K562 (cell line): Measurements from ENCODE around the gene ACSS2. TPM values are rescaled to one million over a fixed set of nuclear protein-coding genes. Genes with fewer than 3 reads are reported as not detected.

ENCODE experiments used
- ATAC-seq: fragments of 200-7000 bp; cut with Tn5 transposase; 3 replicates; pipeline ENCODE4 v1.9.1; 2020; ENCODE audit warnings: moderate library complexity
- BruUV-seq: library from RNA; stranded (reverse); fragments of 400-500 nt; replicated peaks from 2 replicates; lab custom pipeline; 2021; lab: Mats Ljungman, UMichigan
- CTCF ChIA-PET: fragments of 300-600 bp; formaldehyde crosslinking; extraction: SDS; loops from one replicate; lab custom pipeline; 2021; ENCODE audit warnings: low intra/inter-chr PET ratio; lab: Yijun Ruan, JAX
- POLR2A ChIA-PET: fragments of 300-600, 350-650 bp; sonication (Branson Sonifier 250); formaldehyde crosslinking; extraction: SDS; loops from one replicate; lab custom pipeline; 2021; ENCODE audit warnings: antibody characterized with exemption, inconsistent platforms; lab: Yijun Ruan, JAX
- DNase-seq, 4 experiments: peaks; one replicate each; pipeline versions ENCODE4 v3.0.0 to v3.0.0-alpha.2; 2011 to 2018; ENCODE audit warnings: low spot score in 3 of 4, mixed read lengths in 3 of 4; ENCODE audit errors: extremely low read depth in 1 of 4
- FAIRE-seq: peaks from 2 replicates; lab custom pipeline; 2011; peaks lifted over from hg19 to GRCh38; lab: Jason Lieb, UNC
- H2AFZ ChIP-seq: 2 replicates; pipeline ENCODE4 v1.6.0; 2011; ENCODE audit warnings: low read depth, low read length, control low read depth, inconsistent platforms
- H3K27ac ChIP-seq: fragments of 200-600 bp; 3 replicates; pipeline ENCODE4 v1.8.0; 2011; ENCODE audit warnings: low read depth, mild to moderate bottlenecking, control low read depth, inconsistent platforms, low read length, moderate library complexity, mixed read lengths; ENCODE audit errors: extremely low read depth
- H3K27me3 ChIP-seq, 2 experiments: fragments of 300-600 bp in 1 of 2; 2 replicates in 1 of 2; 3 replicates in 1 of 2; pipeline versions ENCODE4 v1.6.0 to v1.8.0; 2011; ENCODE audit warnings: inconsistent platforms in 2 of 2, low read length in 2 of 2, mild to moderate bottlenecking in 1 of 2, mixed read lengths in 1 of 2, moderate library complexity in 1 of 2; ENCODE audit not compliant: control insufficient read depth in 2 of 2, insufficient read depth in 2 of 2
- H3K36me3 ChIP-seq: fragments of 300-600 bp; 3 replicates; pipeline ENCODE4 v1.8.0; 2011; ENCODE audit warnings: mild to moderate bottlenecking, low read length, inconsistent platforms; ENCODE audit not compliant: control insufficient read depth, insufficient read depth
- H3K4me1 ChIP-seq, 2 experiments: fragments of 200-600 bp in 1 of 2; replicated peaks in 1 of 2; 2 replicates in 1 of 2; 3 replicates in 1 of 2; pipeline versions ENCODE4 v1.5.1 to v1.8.0; 2011; ENCODE audit warnings: inconsistent platforms in 2 of 2, low read length in 2 of 2, mild to moderate bottlenecking in 1 of 2, mixed read lengths in 1 of 2, moderate library complexity in 1 of 2; ENCODE audit not compliant: control insufficient read depth in 2 of 2, insufficient read depth in 2 of 2
- H3K4me2 ChIP-seq: 2 replicates; pipeline ENCODE4 v1.6.1; 2011; ENCODE audit warnings: low read length, control low read depth, inconsistent platforms, mixed read lengths; ENCODE audit not compliant: insufficient read depth
- H3K4me3 ChIP-seq: fragments of 200-600 bp; sonication (generic), shearing (Covaris generic); 2 replicates; pipeline ENCODE4 v1.5.1; 2016; ENCODE audit warnings: control low read depth, inconsistent platforms
- H3K79me2 ChIP-seq: fragments of 200-600 bp; 3 replicates; pipeline ENCODE4 v1.8.0; 2011; ENCODE audit warnings: low read length, inconsistent platforms; ENCODE audit not compliant: control insufficient read depth, insufficient read depth
- H3K9ac ChIP-seq, 2 experiments: 2 replicates each; pipeline versions ENCODE4 v1.6.0 to v1.6.1; 2011; ENCODE audit warnings: low read depth in 2 of 2, low read length in 2 of 2, control low read depth in 1 of 2, inconsistent platforms in 1 of 2, mild to moderate bottlenecking in 1 of 2, mixed read lengths in 1 of 2; ENCODE audit not compliant: insufficient read depth in 1 of 2
- H3K9me1 ChIP-seq: one replicate; pipeline ENCODE4 v1.6.0; 2011; ENCODE audit warnings: inconsistent platforms, mild to moderate bottlenecking, low read length, moderate library complexity; ENCODE audit not compliant: control insufficient read depth, insufficient read depth
- H3K9me3 ChIP-seq: replicated peaks from 2 replicates; pipeline ENCODE4 v1.5.1; 2011; ENCODE audit warnings: low read depth, low read length, inconsistent platforms; ENCODE audit not compliant: control insufficient read depth, insufficient read depth
- H4K20me1 ChIP-seq: replicated peaks from 2 replicates; pipeline ENCODE4 v1.6.1; 2011; ENCODE audit warnings: low read length, inconsistent platforms, mixed read lengths; ENCODE audit not compliant: control insufficient read depth, insufficient read depth
- MTA2 ChIP-seq: fragments of 450-650 bp; IDR thresholded peaks from 2 replicates; pipeline ENCODE4 v1.6.1; 2016; ENCODE audit warnings: low read depth
- PHTF2 ChIP-seq: fragments of 250-450 bp; sonication (Bioruptor Pico); IDR thresholded peaks from 2 replicates; pipeline ENCODE4 v1.5.0; 2021; ENCODE audit warnings: mild to moderate bottlenecking
- PPARD ChIP-seq: fragments of 250-450 bp; sonication (Bioruptor Pico); IDR thresholded peaks from 2 replicates; pipeline ENCODE4 v1.8.0; 2022; ENCODE audit warnings: inconsistent platforms, mild to moderate bottlenecking, moderate library complexity
- SMARCE1 ChIP-seq: fragments of 450-650 bp; IDR thresholded peaks from 2 replicates; pipeline ENCODE4 v1.7.1; 2016; ENCODE audit warnings: mild to moderate bottlenecking
- SMC3 ChIP-seq: conservative IDR thresholded peaks from 2 replicates; pipeline ENCODE4 v1.6.1; 2011; ENCODE audit warnings: low read depth, low read length, improper control_type of control experiment; ENCODE audit not compliant: insufficient read depth
- ZNF583 ChIP-seq: fragments of 250-450 bp; sonication (Bioruptor Pico); IDR thresholded peaks from 2 replicates; pipeline ENCODE4 v1.4.0; 2020
- ZNF764 ChIP-seq: fragments of 250-450 bp; sonication (Bioruptor Pico); IDR thresholded peaks from 2 replicates; pipeline ENCODE4 v1.4.0; 2020; ENCODE audit warnings: low read depth, mild to moderate bottlenecking, moderate library complexity
- WGBS: fragments of 100-300 bp; shearing (Covaris generic); methylation state at CpG from one replicate; pipeline ENCODE4 v1.1.6; 2016; ENCODE audit warnings: low coverage, mixed read lengths; ENCODE audit not compliant: insufficient coverage; ENCODE audit errors: missing lambda C conversion rate; 5-methylcytosine and 5-hydroxymethylcytosine counted together
- in situ Hi-C: fragments of 300-500 bp; cut with MboI; formaldehyde crosslinking; loops from 4 replicates; pipeline ENCODE4 v1.15.0; 2018; ENCODE audit warnings: inconsistent platforms, mixed read lengths
- intact Hi-C: fragments of 100-400 bp; cut with micrococcal nuclease; formaldehyde crosslinking; loops from 2 replicates; pipeline ENCODE4 v1.14.2; 2022
- polyA plus RNA-seq, 8 experiments: library from polyadenylated mRNA; depleted of rRNA in 4 of 8; stranded (reverse) in 5 of 8; unstranded in 3 of 8; fragments of >200 nt; fragmentation: Nextera tagmentation in 2 of 8; fragmentation: Illumina TruSeq in 1 of 8; extraction: Ambion mirVana in 2 of 8; extraction: Trizol in 1 of 8; gene quantifications; 2 replicates each; pipeline versions ENCODE4 v1.2.1 to v1.2.3, GENCODE V29; 2011 to 2014; ENCODE audit warnings: inconsistent platforms in 1 of 8, missing spikeins in 1 of 8
- total RNA-seq, 7 experiments: library from RNA; depleted of rRNA in 6 of 7; stranded (reverse); fragments of >200 nt in 6 of 7; fragmentation: Illumina TruSeq in 2 of 7; extraction: Trizol in 2 of 7; gene quantifications; 2 replicates each; pipeline versions ENCODE4 v1.2.1 to v1.2.3, GENCODE V29; 2011 to 2021; ENCODE audit warnings: low replicate concordance in 1 of 7
- TF ChIP-seq, protein P1 (sequence below), 2 experiments: IDR thresholded peaks; 2 replicates each; pipeline ENCODE4 v1.6.1; 2011; ENCODE audit warnings: borderline replicate concordance in 1 of 2, control low read depth in 1 of 2, low read depth in 1 of 2, low read length in 1 of 2, mild to moderate bottlenecking in 1 of 2, mixed read lengths in 1 of 2, moderate library complexity in 1 of 2; ENCODE audit not compliant: insufficient read depth in 1 of 2, insufficient read length in 1 of 2, poor library complexity in 1 of 2, severe bottlenecking in 1 of 2; ENCODE audit errors: extremely low read depth in 1 of 2
- TF ChIP-seq, protein P2 (sequence below): fragments of 150-350 bp; IDR thresholded peaks from 2 replicates; pipeline ENCODE4 v1.6.1; 2014; ENCODE audit warnings: low read depth, mild to moderate bottlenecking, low read length, borderline replicate concordance
- TF ChIP-seq, protein P3 (sequence below): fragments of 450-650 bp; formaldehyde crosslinking; IDR thresholded peaks from 2 replicates; pipeline ENCODE4 v1.4.0; 2022; ENCODE audit warnings: missing genetic modification characterization
- TF ChIP-seq, protein P4 (sequence below): fragments of 450-650 bp; IDR thresholded peaks from 2 replicates; pipeline ENCODE4 v1.6.1; 2016; ENCODE audit warnings: missing biosample characterization, missing genetic modification characterization

ACSS2 gene
- total and polyA plus RNA-seq, 9 of the 15 experiments (the other 6 are each of a cell fraction or from before 2014, with no cell fraction given): 21.9 to 246 (median 66.2) TPM

DNA sequence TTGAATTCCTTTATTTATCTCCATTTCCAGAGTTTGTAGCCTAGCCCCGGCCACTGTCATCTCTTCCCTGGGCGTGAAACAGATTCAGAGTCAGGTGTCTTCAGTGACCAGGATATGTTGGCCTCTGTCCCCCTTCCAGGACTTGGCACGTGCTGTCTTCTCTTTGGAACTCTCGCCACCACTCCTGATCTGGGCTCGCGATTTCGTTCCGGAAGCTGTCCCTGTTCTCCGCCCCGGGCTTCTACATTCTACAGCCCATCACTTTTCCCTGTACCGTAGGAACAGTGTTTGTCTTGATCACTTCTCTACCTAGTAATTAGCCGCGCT lies 78.5 kb downstream of the ACSS2 start (continued):
- TF ChIP-seq SMC3 (no peak), ZNF583 (CRISPR knock-in tag) (no peak), PHTF2 (CRISPR knock-in tag) (no peak)
- TF ChIP-seq, protein P1, sequence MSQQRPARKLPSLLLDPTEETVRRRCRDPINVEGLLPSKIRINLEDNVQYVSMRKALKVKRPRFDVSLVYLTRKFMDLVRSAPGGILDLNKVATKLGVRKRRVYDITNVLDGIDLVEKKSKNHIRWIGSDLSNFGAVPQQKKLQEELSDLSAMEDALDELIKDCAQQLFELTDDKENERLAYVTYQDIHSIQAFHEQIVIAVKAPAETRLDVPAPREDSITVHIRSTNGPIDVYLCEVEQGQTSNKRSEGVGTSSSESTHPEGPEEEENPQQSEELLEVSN (IDR thresholded peaks at IDR 0.05; ENCODE audit: borderline replicate concordance in 1 of 2, extremely low read depth in 1 of 2, insufficient read depth in 1 of 2, insufficient read length in 1 of 2, low read depth in 1 of 2, low read length in 1 of 2, poor library complexity in 1 of 2, severe bottlenecking in 1 of 2): peak in 1 of 2 experiments; percentile 71
- TF ChIP-seq, all 486 proteins: peak for 24

DNA sequence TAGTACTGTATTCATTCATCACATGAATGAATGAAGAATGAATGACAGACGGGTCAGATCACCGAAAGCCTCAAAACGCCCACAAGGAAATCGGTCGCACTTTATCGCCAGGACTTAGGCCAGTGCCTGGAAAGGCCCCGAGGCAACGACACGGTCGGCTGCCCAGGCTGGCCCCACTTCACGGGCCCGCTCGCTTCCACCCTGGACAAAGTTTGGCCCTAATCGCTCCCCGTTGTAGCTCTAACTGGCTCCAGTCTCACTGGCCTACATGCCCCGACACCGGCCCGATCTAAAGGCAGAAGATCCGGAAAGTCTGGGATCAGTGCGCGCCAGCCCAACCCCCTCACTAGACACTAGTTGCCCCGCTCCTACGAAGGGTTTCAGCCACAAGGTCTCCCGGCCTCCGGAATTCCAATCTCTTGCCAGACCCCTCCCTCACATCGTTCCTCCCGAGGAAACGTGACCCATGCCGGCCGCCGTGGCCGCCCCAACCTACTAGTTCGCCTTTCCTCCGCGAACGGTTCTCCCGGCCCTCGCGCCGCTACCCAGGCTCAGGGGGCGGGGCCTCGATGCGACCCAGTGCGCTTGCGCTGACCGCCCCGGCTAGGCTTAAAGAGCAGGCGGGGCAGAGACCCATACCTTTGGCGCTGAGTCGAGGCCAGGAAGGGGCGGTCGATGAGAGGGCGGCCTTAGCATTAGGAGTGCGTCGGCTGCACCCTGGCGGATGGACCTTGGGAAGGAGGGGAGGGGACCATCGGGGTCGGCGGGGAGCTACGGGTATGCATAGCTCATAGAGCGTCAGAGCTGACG lies 79.0 kb downstream of the ACSS2 start, which contains the start of the genes GSS and MYH7B:
GSS (minus strand) TSS at position 576 of the 810 bp plus-strand sequence. CDS start 3,954 bp downstream, outside the sequence.
MYH7B (plus strand) TSS at position 638 of the 810 bp plus-strand sequence. CDS start 22,138 bp downstream, outside the sequence.
- H3K27ac ChIP-seq: peak within 1 kb of the TSS; percentile 89
- H4K20me1 ChIP-seq: no peaks in the 10 kb centered on the region
- ATAC-seq (peak; percentile 95), FAIRE-seq (peak; percentile 89), DNase-seq (peak; percentile 97 to 99 (median 98))
- WGBS: under 1% methylated on average over 57 of the region's 62 CpGs
- no peaks in the 10 kb centered on the region for H3K9me1 ChIP-seq
- ChIA-PET CTCF (interaction anchor here (1.2 to 1.9 kb wide), 2 partner anchors 81 to 643 kb away, joined by 5 read pairs; no protein-coding TSS in a partner anchor), POLR2A (interaction anchor here (0.5 to 2.8 kb wide), 14 partner anchors 9 to 787 kb away, joined by 3 to 12 read pairs (median 3); partner anchors contain the start of gene RBM39)
- intact Hi-C loops (loop anchor here (1.0 kb wide), 2 partner anchors 81 to 118 kb away; no protein-coding TSS in a partner anchor), in situ Hi-C loops (loop anchor here (5.0 kb wide), 1 partner anchor 83 kb away; the partner anchor contains the start of gene GGT7)
- no peaks in the 10 kb centered on the region for H3K27me3 ChIP-seq
- H3K4me2 ChIP-seq: peak within 1 kb of the TSS; percentile 90
- peak within 1 kb of the TSS; percentile 55 for H3K4me3 ChIP-seq
- peaks cover 23% of the 10 kb centered on the region for H3K79me2 ChIP-seq
- peaks cover 26% of the 10 kb centered on the region for H3K36me3 ChIP-seq
- H3K4me1 ChIP-seq: peaks cover 16 to 22% of the 10 kb centered on the region in 2 experiments; a peak in 4 of 5 replicates
- BruUV-seq: TSS peak; percentile 72
- H3K9me3 ChIP-seq: no peaks in the 10 kb centered on the region
- H2AFZ ChIP-seq: peak within 1 kb of the TSS; percentile 98
- peak within 1 kb of the TSS; percentile 86 to 98 for H3K9ac ChIP-seq
- 0 out of 2 replicates have a peak, but pooled peaks have one; percentile 11 for TF ChIP-seq SMARCE1
- no peak for TF ChIP-seq MTA2
- TF ChIP-seq, protein P2, sequence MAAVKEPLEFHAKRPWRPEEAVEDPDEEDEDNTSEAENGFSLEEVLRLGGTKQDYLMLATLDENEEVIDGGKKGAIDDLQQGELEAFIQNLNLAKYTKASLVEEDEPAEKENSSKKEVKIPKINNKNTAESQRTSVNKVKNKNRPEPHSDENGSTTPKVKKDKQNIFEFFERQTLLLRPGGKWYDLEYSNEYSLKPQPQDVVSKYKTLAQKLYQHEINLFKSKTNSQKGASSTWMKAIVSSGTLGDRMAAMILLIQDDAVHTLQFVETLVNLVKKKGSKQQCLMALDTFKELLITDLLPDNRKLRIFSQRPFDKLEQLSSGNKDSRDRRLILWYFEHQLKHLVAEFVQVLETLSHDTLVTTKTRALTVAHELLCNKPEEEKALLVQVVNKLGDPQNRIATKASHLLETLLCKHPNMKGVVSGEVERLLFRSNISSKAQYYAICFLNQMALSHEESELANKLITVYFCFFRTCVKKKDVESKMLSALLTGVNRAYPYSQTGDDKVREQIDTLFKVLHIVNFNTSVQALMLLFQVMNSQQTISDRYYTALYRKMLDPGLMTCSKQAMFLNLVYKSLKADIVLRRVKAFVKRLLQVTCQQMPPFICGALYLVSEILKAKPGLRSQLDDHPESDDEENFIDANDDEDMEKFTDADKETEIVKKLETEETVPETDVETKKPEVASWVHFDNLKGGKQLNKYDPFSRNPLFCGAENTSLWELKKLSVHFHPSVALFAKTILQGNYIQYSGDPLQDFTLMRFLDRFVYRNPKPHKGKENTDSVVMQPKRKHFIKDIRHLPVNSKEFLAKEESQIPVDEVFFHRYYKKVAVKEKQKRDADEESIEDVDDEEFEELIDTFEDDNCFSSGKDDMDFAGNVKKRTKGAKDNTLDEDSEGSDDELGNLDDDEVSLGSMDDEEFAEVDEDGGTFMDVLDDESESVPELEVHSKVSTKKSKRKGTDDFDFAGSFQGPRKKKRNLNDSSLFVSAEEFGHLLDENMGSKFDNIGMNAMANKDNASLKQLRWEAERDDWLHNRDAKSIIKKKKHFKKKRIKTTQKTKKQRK: no peak
- TF ChIP-seq, protein P3, sequence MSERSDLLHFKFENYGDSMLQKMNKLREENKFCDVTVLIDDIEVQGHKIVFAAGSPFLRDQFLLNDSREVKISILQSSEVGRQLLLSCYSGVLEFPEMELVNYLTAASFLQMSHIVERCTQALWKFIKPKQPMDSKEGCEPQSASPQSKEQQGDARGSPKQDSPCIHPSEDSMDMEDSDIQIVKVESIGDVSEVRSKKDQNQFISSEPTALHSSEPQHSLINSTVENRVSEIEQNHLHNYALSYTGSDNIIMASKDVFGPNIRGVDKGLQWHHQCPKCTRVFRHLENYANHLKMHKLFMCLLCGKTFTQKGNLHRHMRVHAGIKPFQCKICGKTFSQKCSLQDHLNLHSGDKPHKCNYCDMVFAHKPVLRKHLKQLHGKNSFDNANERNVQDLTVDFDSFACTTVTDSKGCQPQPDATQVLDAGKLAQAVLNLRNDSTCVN: no peak; the same call in 1 of the 2 replicates
- no peak for TF ChIP-seq ZNF764 (CRISPR knock-in tag)
- no peak for TF ChIP-seq PPARD
- TF ChIP-seq, protein P4, sequence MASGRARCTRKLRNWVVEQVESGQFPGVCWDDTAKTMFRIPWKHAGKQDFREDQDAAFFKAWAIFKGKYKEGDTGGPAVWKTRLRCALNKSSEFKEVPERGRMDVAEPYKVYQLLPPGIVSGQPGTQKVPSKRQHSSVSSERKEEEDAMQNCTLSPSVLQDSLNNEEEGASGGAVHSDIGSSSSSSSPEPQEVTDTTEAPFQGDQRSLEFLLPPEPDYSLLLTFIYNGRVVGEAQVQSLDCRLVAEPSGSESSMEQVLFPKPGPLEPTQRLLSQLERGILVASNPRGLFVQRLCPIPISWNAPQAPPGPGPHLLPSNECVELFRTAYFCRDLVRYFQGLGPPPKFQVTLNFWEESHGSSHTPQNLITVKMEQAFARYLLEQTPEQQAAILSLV (tag): no peak
